ENCODE results near the gene ANKRD23. TPM values are rescaled to one million over a fixed set of nuclear protein-coding genes. Genes with fewer than 3 reads are reported as not detected.
A peak's percentile ranks its signal among the peaks of the same experiment; 100 is the strongest.
"Not testable (repeated sequence)": the region's sequence is repeated elsewhere in the genome, so short reads cannot be mapped to it uniquely, and the experiment has no call there.

Gene ANKRD23
- total RNA-seq, 1 donor: 1.3 TPM

GRCh38 chr2:96808176-96808837 is 35.5 kb downstream of the ANKRD23 start:
- TF ChIP-seq CTCF (IDR thresholded peaks at IDR 0.05; ENCODE audit: insufficient read depth, low read depth, low read length): no peak
- no peak overlapping the region for H3K4me3 ChIP-seq (ENCODE audit: low read depth, low read length)
- DNase-seq (ENCODE audit: low read depth): peak; percentile 64

GRCh38 chr2:96807127-96807471 is 36.7 kb downstream of the ANKRD23 start:
- TF ChIP-seq CTCF (IDR thresholded peaks at IDR 0.05; ENCODE audit: insufficient read depth, low read depth, low read length): no peak
- DNase-seq (ENCODE audit: low read depth): no peak

GRCh38 chr2:96806468-96807126 is 37.2 kb downstream of the ANKRD23 start:
- no peak for DNase-seq (ENCODE audit: low read depth)
- no peak overlapping the region for H3K4me3 ChIP-seq (ENCODE audit: low read depth, low read length)
- no peak for TF ChIP-seq CTCF (IDR thresholded peaks at IDR 0.05; ENCODE audit: insufficient read depth, low read depth, low read length)

More at GRCh38 chr2:96807127-96807471, 36.7 kb downstream of the ANKRD23 start:
- H3K4me3 ChIP-seq (ENCODE audit: low read depth, low read length): no peak overlapping the region

- H3K4me3 ChIP-seq (ENCODE audit: low read depth, low read length); DNase-seq (ENCODE audit: low read depth): not testable (repeated sequence)
Measured at GRCh38 chr2:96805946-96806345, 37.9 kb downstream of the ANKRD23 start.

GRCh38 chr2:96804986-96805385 is 38.8 kb downstream of the ANKRD23 start:
- peak; percentile 43 for DNase-seq (ENCODE audit: low read depth)
- TF ChIP-seq CTCF (IDR thresholded peaks at IDR 0.05; ENCODE audit: insufficient read depth, low read depth, low read length): no peak
- no peak overlapping the region for H3K4me3 ChIP-seq (ENCODE audit: low read depth, low read length)

- DNase-seq (ENCODE audit: low read depth): no peak
- TF ChIP-seq CTCF (IDR thresholded peaks at IDR 0.05; ENCODE audit: insufficient read depth, low read depth, low read length): no peak
- no peak overlapping the region for H3K4me3 ChIP-seq (ENCODE audit: low read depth, low read length)
Measured at GRCh38 chr2:96802721-96803120, 41.1 kb downstream of the ANKRD23 start.

GRCh38 chr2:96801786-96802595 is 41.8 kb downstream of the ANKRD23 start:
- no peak for TF ChIP-seq CTCF (IDR thresholded peaks at IDR 0.05; ENCODE audit: insufficient read depth, low read depth, low read length)
- no peak overlapping the region for H3K4me3 ChIP-seq (ENCODE audit: low read depth, low read length)
- no peak for DNase-seq (ENCODE audit: low read depth)

All from fibroblast of villous mesenchyme (primary cell).